Body of pancreas (tissue), 4 donors: ENCODE data around the gene MIGA2. TPM values are rescaled to one million over a fixed set of nuclear protein-coding genes. Genes with fewer than 3 reads are reported as not detected.

Source experiments
- ATAC-seq: fragments of 150-250 bp; one replicate; pipeline ENCODE4 v1.9.1; 2016
- DNase-seq, 4 donors: peaks; one replicate each; pipeline ENCODE4 v3.0.0-alpha.2; 2019
- H3K27ac ChIP-seq, 4 donors: fragments of 200-600 bp; sonication (generic); 1 replicate in 3 of 4; 2 replicates in 1 of 4; pipeline versions ENCODE4 v1.5.1 to v1.6.1; 2016 to 2019; ENCODE audit warnings: mild to moderate bottlenecking in 1 of 4, mixed read lengths in 1 of 4, moderate library complexity in 1 of 4
- H3K27me3 ChIP-seq, 2 donors: fragments of 200-600 bp; sonication (generic); one replicate each; pipeline ENCODE4 v1.6.0; 2016; ENCODE audit warnings: mild to moderate bottlenecking in 1 of 2
- H3K36me3 ChIP-seq, 2 donors: fragments of 200-600 bp; sonication (generic); replicated peaks in 1 of 2; 2 replicates each; pipeline ENCODE4 v1.5.1; 2016; ENCODE audit warnings: low read depth in 2 of 2; ENCODE audit not compliant: insufficient read depth in 1 of 2
- H3K4me1 ChIP-seq: fragments of 200-600 bp; sonication (generic); one replicate; pipeline ENCODE4 v1.6.0; 2016
- H3K4me3 ChIP-seq, 2 donors: fragments of 200-600 bp; sonication (generic); 1 replicate in 1 of 2; 2 replicates in 1 of 2; pipeline ENCODE4 v1.5.1; 2016 to 2019
- H3K9me3 ChIP-seq, 3 donors: fragments of 200-600 bp; sonication (generic); 1 replicate in 2 of 3; 2 replicates in 1 of 3; pipeline ENCODE4 v1.5.1; 2016
- CTCF ChIP-seq, 7 experiments: fragments of 450-650 bp in 4 of 7; fragments of 200-600 bp in 3 of 7; sonication (generic) in 3 of 7; IDR thresholded peaks; one replicate each; pipeline ENCODE4 v1.5.1; 2016 to 2019; ENCODE audit warnings: antibody characterized with exemption in 7 of 7
- POLR2A ChIP-seq, 3 donors: fragments of 450-650 bp; IDR thresholded peaks; one replicate each; pipeline ENCODE4 v1.6.1; 2016; ENCODE audit warnings: antibody characterized with exemption in 3 of 3, mild to moderate bottlenecking in 2 of 3
- WGBS, 2 donors: methylation state at CpG; one replicate each; pipeline ENCODE4 v1.1.5; 2017; 5-methylcytosine and 5-hydroxymethylcytosine counted together
- intact Hi-C: fragments of 100-400 bp; cut with DNase I; formaldehyde crosslinking; loops from one replicate; pipeline ENCODE4 v1.15.1; 2023
- total RNA-seq, 2 donors: library from RNA; depleted of rRNA; stranded (reverse); fragments of >200 nt; gene quantifications; one replicate each; pipeline ENCODE4 v1.1.0, GENCODE V29; 2016

Gene MIGA2
- total RNA-seq, 2 donors from 2014 or later: 11.9 to 36.6 TPM

GRCh38 chr9:129008469-129008965 is 27.9 kb upstream of the MIGA2 start:
- no peak overlapping the region for H3K27ac ChIP-seq
- intact Hi-C loops: no loop called here
- peaks cover 7% of the 10 kb centered on the region for H3K4me1 ChIP-seq
- H3K36me3 ChIP-seq: peaks cover 0 to 14% of the 10 kb centered on the region in 2 donors
- TF ChIP-seq POLR2A (IDR thresholded peaks at IDR 0.05): no peak
- no peak for TF ChIP-seq CTCF (IDR thresholded peaks at IDR 0.05)
- no peaks in the 10 kb centered on the region for H3K9me3 ChIP-seq
- DNase-seq (no peak), ATAC-seq (no peak)
- WGBS, 2 donors: 80 to 93% methylated on average over 1 to 6 of the region's 6 CpGs
- H3K4me3 ChIP-seq: no peak overlapping the region
- no peaks in the 10 kb centered on the region for H3K27me3 ChIP-seq

GRCh38 chr9:129008986-129009583 is 27.3 kb upstream of the MIGA2 start:
- TF ChIP-seq CTCF (IDR thresholded peaks at IDR 0.05) (no peak), POLR2A (IDR thresholded peaks at IDR 0.05) (no peak)
- Histone ChIP-seq H3K27me3 (no peaks in the 10 kb centered on the region), H3K4me1 (peaks cover 5% of the 10 kb centered on the region), H3K36me3 (peaks cover 3 to 19% of the 10 kb centered on the region in 2 donors), H3K9me3 (no peaks in the 10 kb centered on the region), H3K4me3 (no peak overlapping the region), H3K27ac (no peak overlapping the region)
- ATAC-seq (no peak), DNase-seq (no peak)
- WGBS, 2 donors: 90 to 92% methylated on average over 6 to 9 of the region's 13 CpGs
- intact Hi-C loops: no loop called here

- no peak for ATAC-seq
- H3K27me3 ChIP-seq: no peaks in the 10 kb centered on the region
- DNase-seq: no peak
- intact Hi-C loops: no loop called here
- H3K36me3 ChIP-seq: peaks cover 6 to 20% of the 10 kb centered on the region in 2 donors
- no peaks in the 10 kb centered on the region for H3K9me3 ChIP-seq
- no peak for TF ChIP-seq CTCF (IDR thresholded peaks at IDR 0.05)
- no peak for TF ChIP-seq POLR2A (IDR thresholded peaks at IDR 0.05)
- WGBS, 2 donors: 90 to 99% methylated on average over 12 to 17 of the region's 17 CpGs
- H3K4me3 ChIP-seq: no peak overlapping the region
- no peak overlapping the region for H3K27ac ChIP-seq
- peaks cover 3% of the 10 kb centered on the region for H3K4me1 ChIP-seq
These were observed 26.8 kb upstream of the MIGA2 start for GRCh38 chr9:129009584-129010141.

GRCh38 chr9:129010267-129010975 is 26.0 kb upstream of the MIGA2 start:
- no peak overlapping the region for H3K4me3 ChIP-seq
- intact Hi-C loops: no loop called here
- no peak for ATAC-seq
- DNase-seq: no peak
- H3K4me1 ChIP-seq: peaks cover 3% of the 10 kb centered on the region
- H3K27me3 ChIP-seq: no peaks in the 10 kb centered on the region
- H3K9me3 ChIP-seq: no peaks in the 10 kb centered on the region
- TF ChIP-seq POLR2A (IDR thresholded peaks at IDR 0.05): no peak
- TF ChIP-seq CTCF (IDR thresholded peaks at IDR 0.05): no peak
- H3K27ac ChIP-seq: no peak overlapping the region
- peaks cover 6 to 19% of the 10 kb centered on the region in 2 donors for H3K36me3 ChIP-seq
- 90 to 95% methylated on average over 2 to 8 of the region's 8 CpGs for WGBS, 2 donors
